NCI-H1092 treated with DMSO at 0.1 percent for 48 hours (cell line): ENCODE results near the gene HS6ST3.
"Not testable (repeated sequence)": the region's sequence is repeated elsewhere in the genome, so short reads cannot be mapped to it uniquely, and the experiment has no call there.

Experiments used
- DNase-seq: peaks from one replicate; lab custom pipeline; 2025; lab: John Stamatoyannopoulos, UW

The HS6ST3 gene

GRCh38 chr13:96734499-96734898 is 644.6 kb downstream of the HS6ST3 start:
- DNase-seq, result no peak

- no peak for DNase-seq
Measured at GRCh38 chr13:96741779-96742178, 651.9 kb downstream of the HS6ST3 start.

GRCh38 chr13:96743296-96744089 is 653.6 kb downstream of the HS6ST3 start:
- DNase-seq, result no peak

- no peak for DNase-seq
Measured at GRCh38 chr13:96744367-96745331, 654.7 kb downstream of the HS6ST3 start.

GRCh38 chr13:96746886-96747285 is 657.0 kb downstream of the HS6ST3 start:
- peak; percentile 16 for DNase-seq

- no peak for DNase-seq
Measured at GRCh38 chr13:96749825-96750224, 659.9 kb downstream of the HS6ST3 start.

- no peak for DNase-seq
Measured at GRCh38 chr13:96751089-96751488, 661.2 kb downstream of the HS6ST3 start.

- DNase-seq, result no peak
Measured at GRCh38 chr13:96762876-96763275, 673.0 kb downstream of the HS6ST3 start.

GRCh38 chr13:96766306-96766705 is 676.4 kb downstream of the HS6ST3 start:
- no peak for DNase-seq

GRCh38 chr13:96768524-96768923 is 678.6 kb downstream of the HS6ST3 start:
- DNase-seq, result no peak

GRCh38 chr13:96769874-96770273 is 680.0 kb downstream of the HS6ST3 start:
- DNase-seq, result no peak

GRCh38 chr13:96771486-96772367 is 681.8 kb downstream of the HS6ST3 start:
- DNase-seq, result no peak

GRCh38 chr13:96772426-96772825 is 682.5 kb downstream of the HS6ST3 start:
- DNase-seq, result no peak

GRCh38 chr13:96778302-96778701 is 688.4 kb downstream of the HS6ST3 start:
- DNase-seq, result not testable (repeated sequence)

GRCh38 chr13:96779691-96780090 is 689.8 kb downstream of the HS6ST3 start:
- DNase-seq, result no peak

- no peak for DNase-seq
Measured at GRCh38 chr13:96780105-96780504, 690.2 kb downstream of the HS6ST3 start.

- no peak for DNase-seq
Measured at GRCh38 chr13:96781141-96781540, 691.2 kb downstream of the HS6ST3 start.

GRCh38 chr13:96782186-96782585 is 692.3 kb downstream of the HS6ST3 start:
- no peak for DNase-seq

- DNase-seq, result no peak
Measured at GRCh38 chr13:96783057-96783456, 693.1 kb downstream of the HS6ST3 start.

GRCh38 chr13:96783511-96783910 is 693.6 kb downstream of the HS6ST3 start:
- no peak for DNase-seq

- no peak for DNase-seq
Measured at GRCh38 chr13:96785986-96786385, 696.1 kb downstream of the HS6ST3 start.

- no peak for DNase-seq
Measured at GRCh38 chr13:96792188-96792587, 702.3 kb downstream of the HS6ST3 start.
